OCI-LY7 (cell line): ENCODE results near the gene DYNC2H1. TPM values are rescaled to one million over a fixed set of nuclear protein-coding genes. Genes with fewer than 3 reads are reported as not detected.

ENCODE experiments used
- BruUV-seq: library from RNA; stranded (reverse); fragments of 400-500 nt; replicated peaks from 2 replicates; lab custom pipeline; 2021; lab: Mats Ljungman, UMichigan
- CTCF ChIA-PET: fragments of 300-600 bp; sonication (Branson Sonifier 250); formaldehyde crosslinking; loops from one replicate; lab custom pipeline; 2022; ENCODE audit warnings: antibody characterized with exemption; ENCODE audit not compliant: unreplicated experiment; lab: Charles Lee
- POLR2A ChIA-PET: fragments of 300-600 bp; sonication (Branson Sonifier 250); formaldehyde crosslinking; loops from one replicate; lab custom pipeline; 2022; ENCODE audit warnings: antibody characterized with exemption; lab: Charles Lee
- DNase-seq: peaks from one replicate; pipeline ENCODE4 v3.0.0-alpha.2; 2015; ENCODE audit warnings: low spot score
- H2AFZ ChIP-seq: fragments of 200-600 bp; sonication (generic), shearing (Covaris generic); 2 replicates; pipeline ENCODE4 v1.6.1; 2014; ENCODE audit warnings: mild to moderate bottlenecking, antibody characterized with exemption, low read length, moderate library complexity
- H3K27ac ChIP-seq: fragments of 200-600 bp; sonication (generic); 2 replicates; pipeline ENCODE4 v1.5.1; 2014; ENCODE audit warnings: mixed run types, low read depth, mild to moderate bottlenecking, moderate library complexity, low read length, inconsistent platforms; ENCODE audit not compliant: poor library complexity, severe bottlenecking
- H3K36me3 ChIP-seq: fragments of 200-600 bp; sonication (generic); 2 replicates; pipeline ENCODE4 v1.6.1; 2014; ENCODE audit warnings: mild to moderate bottlenecking, antibody characterized with exemption, low read length, moderate library complexity, mixed read lengths; ENCODE audit not compliant: insufficient read depth
- H3K4me1 ChIP-seq: fragments of 200-600 bp; sonication (generic); 2 replicates; pipeline ENCODE4 v1.5.1; 2014; ENCODE audit warnings: mild to moderate bottlenecking, low read length; ENCODE audit not compliant: insufficient read depth, poor library complexity, severe bottlenecking
- H3K4me2 ChIP-seq: fragments of 200-600 bp; sonication (generic); 2 replicates; pipeline ENCODE4 v1.6.1; 2014; ENCODE audit warnings: mild to moderate bottlenecking, low read length
- H3K4me3 ChIP-seq: fragments of 200-600 bp; sonication (generic); 2 replicates; pipeline ENCODE4 v1.5.1; 2014; ENCODE audit warnings: mild to moderate bottlenecking, low read depth, low read length; ENCODE audit not compliant: poor library complexity, severe bottlenecking
- H3K79me2 ChIP-seq: fragments of 200-600 bp; sonication (generic); 2 replicates; pipeline ENCODE4 v1.6.1; 2016; ENCODE audit warnings: low read depth, mild to moderate bottlenecking, low read length, moderate library complexity, mixed read lengths; ENCODE audit not compliant: insufficient read depth
- H3K9me2 ChIP-seq: fragments of 200-600 bp; sonication (generic); 2 replicates; pipeline ENCODE4 v1.6.1; 2016; ENCODE audit warnings: mild to moderate bottlenecking, low read length, mixed read lengths; ENCODE audit not compliant: insufficient read depth
- H3K9me3 ChIP-seq: fragments of 200-600 bp; sonication (generic); 2 replicates; pipeline ENCODE4 v1.6.1; 2014; ENCODE audit warnings: mild to moderate bottlenecking, mixed run types, low read length, mixed read lengths
- H4K20me1 ChIP-seq: fragments of 200-600 bp; sonication (generic); 2 replicates; pipeline ENCODE4 v1.6.1; 2014; ENCODE audit warnings: mild to moderate bottlenecking, antibody characterized with exemption, low read length, moderate library complexity, mixed read lengths; ENCODE audit not compliant: insufficient read depth
- EZH2phosphoT487 ChIP-seq: fragments of 200-600 bp; sonication (generic); IDR thresholded peaks from 2 replicates; pipeline ENCODE4 v1.6.1; 2018; ENCODE audit warnings: low read depth, borderline replicate concordance, mild to moderate bottlenecking, mixed run types, antibody characterized with exemption, low read length, moderate library complexity, mixed read lengths
- intact Hi-C: fragments of 100-400 bp; cut with micrococcal nuclease; formaldehyde crosslinking; loops from one replicate; pipeline ENCODE4 v1.10.0; 2022; ENCODE audit not compliant: unreplicated experiment
- total RNA-seq, 2 experiments: library from RNA; depleted of rRNA in 1 of 2; stranded (reverse); fragments of >200 nt in 1 of 2; shearing (Covaris generic) in 1 of 2; gene quantifications; 2 replicates each; pipeline ENCODE4 v1.2.3, GENCODE V29; 2014 to 2022
- TF ChIP-seq, protein P1 (sequence below): fragments of 200-600 bp; sonication (generic); conservative IDR thresholded peaks from 2 replicates; pipeline ENCODE4 v1.5.1; 2014; ENCODE audit warnings: mild to moderate bottlenecking, antibody characterized with exemption, low read length, moderate library complexity, mixed read lengths

Gene DYNC2H1
- total RNA-seq, 2 experiments from 2014 or later, result 0.44 to 1.1 TPM

DNA sequence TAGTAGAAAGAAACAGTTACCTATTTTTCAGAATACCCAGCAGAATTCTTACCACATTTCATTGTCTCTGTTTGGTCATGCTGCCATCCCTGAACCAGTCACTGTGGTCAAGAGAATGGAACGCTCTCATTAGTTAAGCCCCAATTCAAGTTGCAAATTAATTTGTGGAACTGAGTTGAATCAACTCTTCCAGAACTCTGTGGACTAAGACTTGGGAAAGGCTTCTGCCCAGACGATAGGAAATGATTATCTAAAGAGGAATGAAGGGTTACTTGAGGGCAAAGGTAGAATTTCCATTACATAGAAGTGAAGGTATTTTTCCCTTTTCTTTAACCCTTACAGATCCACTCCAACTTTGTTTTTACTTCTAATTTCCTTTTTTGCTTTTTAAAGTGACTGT, 286.4 kb downstream of the DYNC2H1 start:
- no peak overlapping the region for H2AFZ ChIP-seq

DNA sequence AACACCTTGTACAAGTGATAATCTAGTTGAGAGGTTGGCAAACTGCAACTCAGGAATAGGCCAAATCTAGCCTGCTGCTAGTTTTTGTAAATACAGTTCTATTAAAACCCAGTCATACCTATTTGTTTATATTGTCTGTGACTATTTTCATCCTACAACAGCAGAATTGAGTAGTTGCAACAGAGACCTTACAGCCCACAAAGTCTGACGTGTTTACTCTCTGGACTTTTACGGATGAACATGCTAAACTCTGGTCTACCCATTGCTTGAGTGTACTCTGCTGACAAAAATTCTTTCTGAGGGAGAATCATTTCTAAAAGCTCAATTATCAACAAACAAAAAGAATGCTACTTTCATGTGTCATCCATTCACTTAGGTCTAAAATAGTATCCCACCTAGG, 287.0 kb downstream of the DYNC2H1 start:
- TF ChIP-seq, protein P1, sequence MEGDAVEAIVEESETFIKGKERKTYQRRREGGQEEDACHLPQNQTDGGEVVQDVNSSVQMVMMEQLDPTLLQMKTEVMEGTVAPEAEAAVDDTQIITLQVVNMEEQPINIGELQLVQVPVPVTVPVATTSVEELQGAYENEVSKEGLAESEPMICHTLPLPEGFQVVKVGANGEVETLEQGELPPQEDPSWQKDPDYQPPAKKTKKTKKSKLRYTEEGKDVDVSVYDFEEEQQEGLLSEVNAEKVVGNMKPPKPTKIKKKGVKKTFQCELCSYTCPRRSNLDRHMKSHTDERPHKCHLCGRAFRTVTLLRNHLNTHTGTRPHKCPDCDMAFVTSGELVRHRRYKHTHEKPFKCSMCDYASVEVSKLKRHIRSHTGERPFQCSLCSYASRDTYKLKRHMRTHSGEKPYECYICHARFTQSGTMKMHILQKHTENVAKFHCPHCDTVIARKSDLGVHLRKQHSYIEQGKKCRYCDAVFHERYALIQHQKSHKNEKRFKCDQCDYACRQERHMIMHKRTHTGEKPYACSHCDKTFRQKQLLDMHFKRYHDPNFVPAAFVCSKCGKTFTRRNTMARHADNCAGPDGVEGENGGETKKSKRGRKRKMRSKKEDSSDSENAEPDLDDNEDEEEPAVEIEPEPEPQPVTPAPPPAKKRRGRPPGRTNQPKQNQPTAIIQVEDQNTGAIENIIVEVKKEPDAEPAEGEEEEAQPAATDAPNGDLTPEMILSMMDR, result no peak
- TF ChIP-seq EZH2phosphoT487, result no peak
- Histone ChIP-seq H3K4me3 (no peak overlapping the region), H2AFZ (no peak overlapping the region), H4K20me1 (no peaks in the 10 kb centered on the region), H3K27ac (no peak overlapping the region), H3K9me2 (no peaks in the 10 kb centered on the region), H3K9me3 (no peaks in the 10 kb centered on the region), H3K36me3 (no peaks in the 10 kb centered on the region), H3K4me2 (no peak overlapping the region), H3K4me1 (no peaks in the 10 kb centered on the region), H3K79me2 (no peaks in the 10 kb centered on the region)
- BruUV-seq, result no TSS peak
- DNase-seq, result no peak
- intact Hi-C loops, result no loop called here
- ChIA-PET POLR2A (no interaction called here), CTCF (no interaction called here)

More for the DNA sequence above, 286.4 kb downstream of the DYNC2H1 start:
- Histone ChIP-seq H3K36me3 (no peaks in the 10 kb centered on the region), H3K9me2 (no peaks in the 10 kb centered on the region), H3K4me2 (no peak overlapping the region), H4K20me1 (no peaks in the 10 kb centered on the region), H3K4me3 (no peak overlapping the region), H3K9me3 (no peaks in the 10 kb centered on the region), H3K27ac (no peak overlapping the region), H3K4me1 (no peaks in the 10 kb centered on the region), H3K79me2 (no peaks in the 10 kb centered on the region)
- intact Hi-C loops, result no loop called here
- no peak for DNase-seq
- TF ChIP-seq EZH2phosphoT487, result no peak
- TF ChIP-seq, protein P1, result no peak
- POLR2A ChIA-PET, result no interaction called here
- no TSS peak for BruUV-seq
- CTCF ChIA-PET, result no interaction called here

DNA sequence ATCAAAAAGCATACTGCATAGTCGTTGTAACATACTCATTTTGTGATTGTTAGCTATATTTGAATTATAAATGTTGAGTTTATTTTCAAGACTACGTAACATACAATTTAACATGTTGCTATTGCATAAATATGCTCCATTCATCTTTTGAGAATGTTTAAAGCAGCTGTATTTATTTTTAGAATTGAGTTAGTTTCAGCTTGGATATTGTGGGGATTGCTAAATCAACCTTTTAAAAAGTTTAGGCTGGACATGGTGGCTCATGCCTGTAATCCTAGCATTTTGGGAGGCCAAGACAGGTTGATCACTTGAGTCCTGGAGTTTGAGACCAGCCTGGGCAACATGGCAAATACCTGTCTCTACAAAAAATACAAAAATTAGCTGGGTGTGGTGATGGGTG, 288.1 kb downstream of the DYNC2H1 start:
- Histone ChIP-seq H3K79me2 (no peaks in the 10 kb centered on the region), H3K4me2 (no peak overlapping the region), H2AFZ (no peak overlapping the region), H3K4me3 (no peak overlapping the region), H4K20me1 (no peaks in the 10 kb centered on the region), H3K9me3 (no peaks in the 10 kb centered on the region), H3K27ac (no peak overlapping the region), H3K4me1 (no peaks in the 10 kb centered on the region), H3K9me2 (no peaks in the 10 kb centered on the region), H3K36me3 (no peaks in the 10 kb centered on the region)
- ChIA-PET CTCF (no interaction called here), POLR2A (no interaction called here)
- no peak for DNase-seq
- BruUV-seq, result no TSS peak
- TF ChIP-seq EZH2phosphoT487, result no peak
- TF ChIP-seq, protein P1, result no peak
- intact Hi-C loops, result no loop called here
